Fibroblast of mammary gland (primary cell): ENCODE results near the gene CILP2.

Experiments used
- DNase-seq: peaks from one replicate; pipeline ENCODE4 v3.0.0-alpha.2; 2010; ENCODE audit warnings: low read depth
- H3K4me3 ChIP-seq: 2 replicates; pipeline ENCODE4 v1.5.1; 2011; ENCODE audit warnings: low read depth, mild to moderate bottlenecking, low read length, moderate library complexity; ENCODE audit not compliant: control insufficient read depth
- CTCF ChIP-seq: conservative IDR thresholded peaks from 2 replicates; pipeline ENCODE4 v1.5.1; 2011; ENCODE audit warnings: low read depth, low read length, inconsistent platforms; ENCODE audit not compliant: control insufficient read depth, insufficient read depth

The CILP2 gene

GRCh38 chr19:19545707-19546106 lies 7.6 kb downstream of the CILP2 start:
- no peak for DNase-seq

DNA sequence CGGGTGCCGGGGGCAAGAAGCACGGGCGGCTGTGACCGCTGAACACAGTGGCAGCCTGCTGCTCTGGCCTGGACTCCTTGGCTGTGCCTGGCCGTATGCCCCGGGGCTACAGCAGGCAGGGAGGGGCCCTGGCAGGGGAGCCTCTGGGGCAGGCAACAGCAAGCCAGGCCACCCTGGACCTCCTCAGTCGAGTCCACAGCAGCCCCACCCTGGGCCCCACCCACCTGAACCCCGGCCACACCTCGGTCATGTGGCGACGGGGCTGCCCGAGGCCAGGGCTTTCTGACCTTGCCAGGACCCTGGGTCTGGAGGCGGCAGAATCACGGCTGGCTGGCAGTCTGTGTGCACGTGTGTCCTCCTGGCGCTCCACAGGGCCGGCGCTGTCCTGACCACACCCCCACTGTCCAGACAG lies 8.7 kb downstream of the CILP2 start:
- no peak for TF ChIP-seq CTCF
- DNase-seq, result no peak
- H3K4me3 ChIP-seq, result no peak overlapping the region

More at GRCh38 chr19:19545707-19546106, 7.6 kb downstream of the CILP2 start:
- TF ChIP-seq CTCF, result no peak
- no peak overlapping the region for H3K4me3 ChIP-seq

- no peak for TF ChIP-seq CTCF
- no peak overlapping the region for H3K4me3 ChIP-seq
- no peak for DNase-seq
Measured at GRCh38 chr19:19547674-19548336, 9.7 kb downstream of the CILP2 start.

DNA sequence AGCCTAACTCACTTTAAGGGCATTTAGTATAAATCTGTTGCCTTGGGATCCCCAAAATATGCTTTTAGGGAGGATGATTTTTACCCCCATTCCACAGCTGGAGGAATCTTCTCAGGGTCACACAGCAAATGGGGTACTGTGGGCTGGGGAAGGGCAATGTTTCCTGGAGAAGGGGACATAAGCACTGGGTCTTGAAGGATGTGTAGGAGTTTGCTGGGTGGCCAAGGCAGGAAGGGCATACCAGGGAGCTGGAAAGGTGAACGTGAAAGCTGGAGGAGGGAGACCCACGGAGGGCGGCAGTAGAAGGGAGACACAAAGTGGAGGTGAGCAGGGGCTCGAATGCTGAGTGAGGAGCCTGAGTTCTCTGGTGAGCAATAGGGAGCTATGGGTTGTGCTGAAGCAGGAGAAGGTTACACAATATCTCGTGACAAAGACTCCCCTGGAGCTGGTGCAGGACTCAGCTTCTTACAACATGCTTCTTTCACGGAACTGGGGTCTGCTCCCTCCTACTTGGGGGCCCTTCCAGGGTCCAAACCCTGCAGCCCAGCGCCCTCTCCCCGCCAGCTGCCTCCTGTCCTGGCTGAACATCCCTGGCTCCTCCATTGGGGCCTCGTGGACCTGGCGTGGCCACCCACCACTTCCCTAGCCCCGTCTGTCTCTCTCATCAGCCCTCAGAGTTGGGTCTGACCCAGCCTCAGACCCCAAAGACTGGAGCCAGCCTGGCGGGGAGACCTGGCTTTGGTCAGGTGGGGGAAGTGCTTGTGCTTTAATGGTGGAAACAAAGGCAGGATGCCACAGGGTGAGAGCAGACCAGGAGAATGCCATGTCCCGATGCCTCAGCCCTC lies 11.1 kb downstream of the CILP2 start:
- DNase-seq, result peak; percentile 34
- H3K4me3 ChIP-seq, result no peak overlapping the region
- no peak for TF ChIP-seq CTCF

GRCh38 chr19:19549804-19550464 lies 11.9 kb downstream of the CILP2 start:
- TF ChIP-seq CTCF, result no peak
- H3K4me3 ChIP-seq, result no peak overlapping the region
- DNase-seq, result no peak

DNA sequence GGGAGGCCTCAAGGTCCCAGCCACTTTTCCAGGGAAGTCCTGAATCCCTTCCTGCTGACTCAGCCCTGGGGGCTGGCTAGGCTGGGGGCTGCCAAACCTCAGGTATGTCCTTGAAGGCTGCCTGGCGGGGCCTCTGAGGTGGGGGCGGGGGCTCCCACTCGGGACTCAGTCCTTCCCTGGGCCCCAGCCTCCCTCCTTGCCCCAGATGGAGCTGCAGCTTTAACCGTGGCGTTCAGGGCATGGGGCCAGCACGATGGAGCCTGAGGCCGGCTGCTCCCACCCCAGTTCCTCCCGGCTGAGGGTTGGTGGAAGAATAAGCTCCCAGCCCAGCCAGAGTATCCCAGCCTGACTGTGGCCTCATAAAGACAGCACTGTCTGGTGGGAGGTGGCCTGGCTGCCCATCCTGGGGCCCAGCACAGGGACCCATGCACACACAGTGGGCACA lies 12.4 kb downstream of the CILP2 start:
- DNase-seq, result no peak
- H3K4me3 ChIP-seq, result no peak overlapping the region
- no peak for TF ChIP-seq CTCF
